Caco-2 (cell line): ENCODE data around the gene KMT5B. TPM values are rescaled to one million over a fixed set of nuclear protein-coding genes. Genes with fewer than 3 reads are reported as not detected.

Experiments
- BruUV-seq: library from RNA; stranded (reverse); fragments of 400-500 nt; replicated peaks from 2 replicates; lab custom pipeline; 2021; lab: Mats Ljungman, UMichigan
- CTCF ChIA-PET: fragments of 300-600 bp; sonication (Branson Sonifier 250); formaldehyde crosslinking; loops from one replicate; lab custom pipeline; 2022; ENCODE audit warnings: antibody characterized with exemption; lab: Charles Lee
- POLR2A ChIA-PET: fragments of 300-600 bp; sonication (Branson Sonifier 250); formaldehyde crosslinking; loops from one replicate; lab custom pipeline; 2022; ENCODE audit warnings: antibody characterized with exemption; lab: Charles Lee
- DNase-seq, 2 experiments: peaks; one replicate each; pipeline versions ENCODE4 v3.0.0 to v3.0.0-alpha.2; 2020 to 2022
- H3K27me3 ChIP-seq: replicated peaks from 2 replicates; pipeline ENCODE4 v1.6.0; 2011; ENCODE audit warnings: low read length; ENCODE audit not compliant: control insufficient read depth, insufficient read depth
- H3K36me3 ChIP-seq: 2 replicates; pipeline ENCODE4 v1.5.1; 2011; ENCODE audit warnings: low read length; ENCODE audit not compliant: control insufficient read depth, insufficient read depth
- H3K4me1 ChIP-seq: fragments of 250-450 bp; sonication (Bioruptor Pico); 2 replicates; pipeline ENCODE4 v1.5.1; 2020; ENCODE audit warnings: mild to moderate bottlenecking
- H3K4me3 ChIP-seq: 2 replicates; pipeline ENCODE4 v1.5.1; 2011; ENCODE audit warnings: low read depth, mild to moderate bottlenecking, control low read depth, low read length
- H3K9me3 ChIP-seq: fragments of 250-450 bp; sonication (Bioruptor Pico); 2 replicates; pipeline ENCODE4 v1.5.1; 2020; ENCODE audit warnings: mild to moderate bottlenecking, moderate library complexity
- H3K27ac Mint-ChIP-seq: one replicate; pipeline ENCODE4 v1.8.0; 2022; ENCODE audit warnings: mixed read lengths; ENCODE audit not compliant: unreplicated experiment
- H3K27me3 Mint-ChIP-seq: one replicate; pipeline ENCODE4 v1.8.0; 2022; ENCODE audit warnings: mixed read lengths; ENCODE audit not compliant: insufficient read depth, unreplicated experiment
- H3K36me3 Mint-ChIP-seq: one replicate; pipeline ENCODE4 v1.8.0; 2022; ENCODE audit warnings: mild to moderate bottlenecking, mixed read lengths; ENCODE audit not compliant: insufficient read depth, unreplicated experiment
- H3K4me1 Mint-ChIP-seq: one replicate; pipeline ENCODE4 v1.8.0; 2022; ENCODE audit warnings: low read depth, mixed read lengths; ENCODE audit not compliant: unreplicated experiment
- H3K4me3 Mint-ChIP-seq: one replicate; pipeline ENCODE4 v1.8.0; 2022; ENCODE audit warnings: mild to moderate bottlenecking, moderate library complexity, mixed read lengths; ENCODE audit not compliant: unreplicated experiment
- H3K9me3 Mint-ChIP-seq: one replicate; pipeline ENCODE4 v1.8.0; 2022; ENCODE audit warnings: mixed read lengths; ENCODE audit not compliant: unreplicated experiment
- CTCF ChIP-seq, 2 experiments: fragments of 200-600 bp in 1 of 2; IDR thresholded peaks; 1 replicate in 1 of 2; 2 replicates in 1 of 2; pipeline versions ENCODE4 v1.5.1 to v1.8.0; 2011 to 2022; ENCODE audit warnings: antibody characterized with exemption in 1 of 2, control low read depth in 1 of 2, inconsistent platforms in 1 of 2, low read depth in 1 of 2, low read length in 1 of 2, mild to moderate bottlenecking in 1 of 2, moderate library complexity in 1 of 2; ENCODE audit not compliant: insufficient read depth in 1 of 2, severe bottlenecking in 1 of 2, unreplicated experiment in 1 of 2
- intact Hi-C: fragments of 100-400 bp; cut with micrococcal nuclease; formaldehyde crosslinking; loops from one replicate; pipeline ENCODE4 v1.10.0; 2022; ENCODE audit not compliant: unreplicated experiment
- total RNA-seq: library from RNA; stranded (reverse); gene quantifications from 2 replicates; pipeline ENCODE4 v1.2.3, GENCODE V29; 2022

Gene KMT5B
- total RNA-seq, 1 experiment from 2014 or later = 91.2 TPM

DNA sequence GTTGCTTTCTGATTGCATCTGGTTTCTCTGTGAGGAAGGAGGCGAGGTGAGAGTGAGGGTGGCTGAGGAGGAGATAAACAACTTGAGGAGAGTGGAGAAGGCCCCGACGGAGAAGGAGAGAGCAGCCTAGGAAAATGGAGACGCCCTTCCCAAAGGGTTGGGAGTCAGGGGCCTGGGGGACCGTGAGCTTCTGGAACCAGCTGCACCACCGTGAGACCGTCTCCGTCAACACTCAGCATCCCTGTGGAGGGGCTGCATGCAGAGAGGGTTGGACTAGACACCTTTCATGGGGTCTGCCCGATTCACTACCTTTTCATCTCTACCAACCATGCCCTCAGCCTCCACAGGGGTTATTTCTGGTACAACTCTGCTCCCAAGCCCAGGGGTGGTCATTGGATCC lies 13.3 kb upstream of the KMT5B start:
- no peaks in the 10 kb centered on the region for H3K27me3 Mint-ChIP-seq
- H3K4me1 Mint-ChIP-seq = no peaks in the 10 kb centered on the region
- intact Hi-C loops = no loop called here
- no TSS peak for BruUV-seq
- H3K27me3 ChIP-seq = no peaks in the 10 kb centered on the region
- ChIA-PET CTCF (no interaction called here), POLR2A (no interaction called here)
- TF ChIP-seq CTCF (IDR thresholded peaks at IDR 0.05; ENCODE audit: insufficient read depth in 1 of 2, low read depth in 1 of 2, low read length in 1 of 2, severe bottlenecking in 1 of 2, unreplicated experiment in 1 of 2) = no peak
- no peak overlapping the region for H3K27ac Mint-ChIP-seq
- peaks cover 9% of the 10 kb centered on the region for H3K9me3 ChIP-seq
- DNase-seq = peak in 1 of 2 experiments; percentile 27
- H3K36me3 Mint-ChIP-seq = no peaks in the 10 kb centered on the region
- no peak overlapping the region for H3K4me3 Mint-ChIP-seq
- no peaks in the 10 kb centered on the region for H3K4me1 ChIP-seq
- no peak overlapping the region for H3K4me3 ChIP-seq
- H3K9me3 Mint-ChIP-seq = peaks cover 15% of the 10 kb centered on the region
- H3K36me3 ChIP-seq = no peaks in the 10 kb centered on the region

DNA sequence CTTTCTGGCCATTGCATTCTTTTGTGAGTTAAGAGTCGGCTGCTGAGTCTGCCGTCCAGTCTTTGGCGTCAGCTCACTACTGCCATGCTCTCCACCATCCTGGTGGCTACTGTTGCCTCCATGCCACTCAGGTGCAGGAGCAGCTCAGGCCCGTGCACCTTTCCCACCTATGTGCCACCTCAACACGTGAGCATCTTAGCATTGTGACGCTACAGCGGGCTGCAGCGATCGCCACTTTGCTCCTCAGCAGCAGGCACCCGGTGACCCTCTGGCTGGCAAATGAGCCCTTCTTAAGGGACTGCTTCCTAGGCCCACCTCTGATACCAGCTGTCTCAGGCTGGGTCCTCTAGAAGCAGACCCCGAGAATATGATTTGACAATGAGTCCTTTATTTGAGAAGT lies 11.5 kb upstream of the KMT5B start:
- POLR2A ChIA-PET = no interaction called here

DNA sequence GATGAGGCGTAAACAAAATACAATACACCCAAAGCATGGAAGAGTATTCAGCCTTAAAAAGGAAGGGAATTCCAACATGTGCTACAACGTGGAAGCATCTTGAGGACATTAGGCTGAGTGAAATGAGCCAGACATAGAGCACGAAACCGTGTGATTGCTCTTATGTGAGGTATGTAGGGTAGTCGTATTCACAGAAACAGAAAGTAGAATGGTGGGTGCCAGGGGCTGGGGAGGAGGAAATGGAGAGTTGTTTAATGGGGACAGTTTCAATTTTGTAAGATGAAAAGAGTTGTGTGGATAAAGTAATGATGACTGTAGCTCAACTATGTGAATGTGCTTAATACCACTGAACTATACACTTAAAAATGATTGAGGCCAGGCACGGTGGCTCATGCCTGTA lies 10.2 kb upstream of the KMT5B start:
- H3K36me3 Mint-ChIP-seq = no peaks in the 10 kb centered on the region
- BruUV-seq = no TSS peak

More for the DNA sequence above, 11.5 kb upstream of the KMT5B start:
- Mint-ChIP-seq H3K9me3 (peaks cover 14% of the 10 kb centered on the region), H3K36me3 (no peaks in the 10 kb centered on the region), H3K4me3 (no peak overlapping the region), H3K4me1 (no peaks in the 10 kb centered on the region), H3K27me3 (no peaks in the 10 kb centered on the region), H3K27ac (no peak overlapping the region)
- Histone ChIP-seq H3K4me1 (no peaks in the 10 kb centered on the region), H3K27me3 (no peaks in the 10 kb centered on the region), H3K36me3 (no peaks in the 10 kb centered on the region), H3K4me3 (no peak overlapping the region), H3K9me3 (peaks cover 2% of the 10 kb centered on the region)
- CTCF ChIA-PET = interaction anchor here (2.0 kb wide), 1 partner anchor 16 kb away, joined by 7 read pairs; no protein-coding TSS in a partner anchor
- DNase-seq = peak in 1 of 2 experiments; percentile 29
- no peak for TF ChIP-seq CTCF (IDR thresholded peaks at IDR 0.05; ENCODE audit: insufficient read depth in 1 of 2, low read depth in 1 of 2, low read length in 1 of 2, severe bottlenecking in 1 of 2, unreplicated experiment in 1 of 2)
- no TSS peak for BruUV-seq
- intact Hi-C loops = no loop called here

More for the DNA sequence above, 10.2 kb upstream of the KMT5B start:
- Mint-ChIP-seq H3K4me1 (no peaks in the 10 kb centered on the region), H3K4me3 (no peak overlapping the region), H3K27me3 (no peaks in the 10 kb centered on the region), H3K9me3 (peaks cover under 1% of the 10 kb centered on the region), H3K27ac (no peak overlapping the region)
- Histone ChIP-seq H3K4me3 (no peak overlapping the region), H3K36me3 (no peaks in the 10 kb centered on the region), H3K27me3 (no peaks in the 10 kb centered on the region), H3K4me1 (no peaks in the 10 kb centered on the region), H3K9me3 (no peaks in the 10 kb centered on the region)
- POLR2A ChIA-PET = no interaction called here
- TF ChIP-seq CTCF (IDR thresholded peaks at IDR 0.05; ENCODE audit: insufficient read depth in 1 of 2, low read depth in 1 of 2, low read length in 1 of 2, severe bottlenecking in 1 of 2, unreplicated experiment in 1 of 2) = no peak
- DNase-seq = peak in 1 of 2 experiments; percentile 8
- CTCF ChIA-PET = interaction anchor here (0.6 kb wide), 2 partner anchors 19 to 843 kb away, joined by 3 read pairs; no protein-coding TSS in a partner anchor
- intact Hi-C loops = no loop called here
